HG03159 (cell line): ENCODE results near the gene SCRN3.
A peak's percentile ranks its signal among the peaks of the same experiment; 100 is the strongest.
"Not testable (repeated sequence)": the region's sequence is repeated elsewhere in the genome, so short reads cannot be mapped to it uniquely, and the experiment has no call there.

ENCODE experiments used
- ATAC-seq: cut with Tn5 transposase; IDR thresholded peaks from one replicate; pipeline ENCODE4 v1.9.1; 2021; ENCODE audit warnings: mild to moderate bottlenecking, moderate library complexity; ENCODE audit not compliant: unreplicated experiment

SCRN3 gene, protein sequence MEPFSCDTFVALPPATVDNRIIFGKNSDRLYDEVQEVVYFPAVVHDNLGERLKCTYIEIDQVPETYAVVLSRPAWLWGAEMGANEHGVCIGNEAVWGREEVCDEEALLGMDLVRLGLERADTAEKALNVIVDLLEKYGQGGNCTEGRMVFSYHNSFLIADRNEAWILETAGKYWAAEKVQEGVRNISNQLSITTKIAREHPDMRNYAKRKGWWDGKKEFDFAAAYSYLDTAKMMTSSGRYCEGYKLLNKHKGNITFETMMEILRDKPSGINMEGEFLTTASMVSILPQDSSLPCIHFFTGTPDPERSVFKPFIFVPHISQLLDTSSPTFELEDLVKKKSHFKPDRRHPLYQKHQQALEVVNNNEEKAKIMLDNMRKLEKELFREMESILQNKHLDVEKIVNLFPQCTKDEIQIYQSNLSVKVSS

DNA sequence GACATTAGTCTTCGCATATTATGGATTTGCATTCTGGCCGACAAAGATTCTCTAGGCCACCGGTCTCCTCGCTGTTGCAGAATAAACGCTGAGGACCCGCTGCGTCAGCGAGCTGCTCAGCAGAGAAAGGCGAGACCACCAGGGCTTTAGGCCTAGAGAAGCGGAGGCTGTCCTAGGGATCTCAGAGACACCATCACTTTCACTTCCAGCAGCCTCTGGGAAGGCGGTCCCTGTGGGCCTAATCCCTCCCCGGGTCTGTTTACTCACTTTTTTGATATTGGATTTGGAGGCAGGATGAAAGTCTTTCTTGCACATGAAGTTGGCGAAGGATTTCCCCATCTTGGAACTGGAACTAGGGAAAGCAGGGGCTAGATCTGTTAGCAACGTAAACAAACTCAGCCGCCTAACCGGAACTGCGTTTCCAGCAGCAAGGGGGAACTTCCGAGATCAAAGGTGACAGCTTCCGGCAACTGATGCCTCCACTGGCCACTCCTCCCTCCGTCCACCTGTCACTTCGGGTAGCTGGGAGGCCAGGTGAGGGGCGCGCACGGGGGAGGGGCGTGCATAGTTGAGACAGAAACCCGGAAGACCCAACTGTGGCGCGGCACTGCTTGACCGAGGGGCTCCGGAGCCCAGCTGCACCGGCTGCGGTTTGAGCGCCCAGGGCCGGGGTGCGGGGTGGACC, at the start of gene SCRN3:
Gene SCRN3 (plus strand): TSS at position 447 of the 685 bp plus-strand sequence. CDS start 2,554 bp downstream, outside the sequence.
- ATAC-seq: peak; percentile 97

GRCh38 chr2:174350018-174350417, 45.5 kb upstream of the SCRN3 start:
- no peak for ATAC-seq

- no peak for ATAC-seq
These were observed 44.8 kb upstream of the SCRN3 start for GRCh38 chr2:174350593-174351181.

GRCh38 chr2:174353004-174353403, 42.5 kb upstream of the SCRN3 start:
- ATAC-seq: no peak

DNA sequence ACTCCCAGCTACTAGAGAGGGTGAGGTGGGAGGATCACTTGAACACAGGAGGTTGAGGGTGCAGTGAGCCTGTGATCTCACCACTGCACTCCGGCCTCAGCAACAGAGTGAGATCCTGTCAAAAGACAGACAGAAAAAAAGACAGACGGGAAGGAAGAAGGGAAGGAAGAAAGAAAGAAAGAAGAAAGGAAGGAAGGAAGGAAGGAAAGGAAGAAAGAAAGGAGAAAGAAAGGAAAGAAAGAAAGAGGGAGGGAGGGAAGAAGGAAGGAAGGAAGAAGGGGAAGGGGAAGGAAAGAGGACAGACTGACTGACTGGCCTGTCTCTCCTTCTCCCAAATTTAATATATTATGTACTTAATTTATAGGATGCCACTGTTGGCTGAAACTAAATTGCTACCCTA, 39.2 kb upstream of the SCRN3 start:
- ATAC-seq: no peak

GRCh38 chr2:174359663-174360062, 35.9 kb upstream of the SCRN3 start:
- not testable (repeated sequence) for ATAC-seq

DNA sequence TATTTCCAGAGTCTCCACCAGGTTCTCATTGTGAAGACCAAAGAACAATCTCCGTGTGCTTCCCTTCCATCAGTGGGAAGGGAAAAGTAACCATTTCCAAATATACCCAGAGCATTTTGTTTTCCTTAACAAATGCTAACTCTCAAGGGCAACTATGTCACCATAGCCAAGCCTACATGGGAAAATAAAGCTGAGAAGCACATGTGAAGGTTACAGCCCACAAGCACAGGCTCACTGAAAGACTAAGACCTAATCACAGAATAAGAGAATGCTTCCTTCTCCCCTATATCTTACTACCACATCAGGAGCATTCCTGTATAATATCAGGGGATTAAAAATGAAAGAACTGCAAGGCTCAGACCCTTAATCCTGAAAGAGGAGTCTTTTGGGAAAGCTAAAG, 32.6 kb upstream of the SCRN3 start:
- no peak for ATAC-seq

GRCh38 chr2:174363492-174364225, 31.9 kb upstream of the SCRN3 start:
- ATAC-seq: not testable (repeated sequence)

- no peak for ATAC-seq
These were observed 30.9 kb upstream of the SCRN3 start for GRCh38 chr2:174364628-174365027.

GRCh38 chr2:174365571-174365970, 30.0 kb upstream of the SCRN3 start:
- no peak for ATAC-seq

DNA sequence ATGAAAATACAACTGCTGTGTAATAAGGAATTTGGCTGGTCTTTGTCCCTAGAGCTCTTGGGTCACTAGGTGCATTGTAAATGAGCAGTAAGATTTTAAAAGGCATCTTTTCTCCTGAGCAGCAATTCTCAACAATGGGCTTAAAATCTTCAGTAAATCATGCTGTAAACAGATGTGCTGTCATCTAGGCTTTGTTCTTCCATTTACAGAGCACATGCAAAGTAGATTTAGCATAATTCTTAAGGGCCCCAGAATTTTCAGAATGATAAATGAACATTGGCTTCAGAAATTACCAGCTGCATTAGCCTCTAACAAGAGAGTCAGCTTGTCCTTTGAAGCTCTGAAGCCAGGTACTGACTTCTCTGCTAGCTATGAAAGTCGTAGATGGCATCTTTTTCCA, 26.8 kb upstream of the SCRN3 start:
- ATAC-seq: no peak

DNA sequence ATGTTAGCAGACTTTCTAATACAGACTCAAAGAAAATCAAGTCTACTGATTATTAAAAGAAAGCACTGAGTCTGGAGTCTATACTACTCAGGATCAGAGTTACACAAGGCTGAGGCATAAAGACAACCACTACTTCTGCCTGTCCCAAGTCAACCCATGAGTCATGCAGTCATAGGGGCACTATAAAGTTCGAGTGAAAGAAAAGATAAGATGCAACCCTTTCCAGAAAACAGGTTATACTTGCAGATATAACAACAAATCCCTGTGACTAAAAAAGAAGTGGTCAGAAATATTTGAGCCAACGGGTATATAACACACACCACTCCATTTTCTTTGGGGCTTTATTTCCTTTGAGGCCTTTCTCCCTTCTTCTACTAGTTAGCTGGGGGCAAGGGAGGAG, 18.6 kb upstream of the SCRN3 start:
- ATAC-seq: no peak

GRCh38 chr2:174383796-174384195, 11.7 kb upstream of the SCRN3 start:
- ATAC-seq: no peak

GRCh38 chr2:174385201-174385600, 10.3 kb upstream of the SCRN3 start:
- ATAC-seq: no peak

DNA sequence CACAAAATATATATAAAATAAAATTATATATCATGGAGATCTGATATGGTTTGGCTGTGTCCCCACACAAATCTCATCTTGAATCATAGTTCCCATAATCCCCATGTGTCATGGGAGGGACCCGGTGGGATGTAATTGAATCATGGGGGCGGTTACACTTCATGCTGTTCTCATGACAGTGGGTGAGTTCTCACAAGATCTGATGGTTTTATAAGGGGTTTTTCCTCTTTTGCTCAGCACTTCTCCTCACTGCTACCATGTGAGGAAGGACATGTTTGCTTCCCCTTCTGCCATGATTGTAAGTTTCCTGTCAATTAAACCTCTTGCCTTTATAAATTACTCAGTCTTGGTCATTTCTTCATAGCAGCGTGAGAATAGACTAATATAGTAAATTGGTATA, 6.8 kb upstream of the SCRN3 start:
- ATAC-seq: not testable (repeated sequence)

DNA sequence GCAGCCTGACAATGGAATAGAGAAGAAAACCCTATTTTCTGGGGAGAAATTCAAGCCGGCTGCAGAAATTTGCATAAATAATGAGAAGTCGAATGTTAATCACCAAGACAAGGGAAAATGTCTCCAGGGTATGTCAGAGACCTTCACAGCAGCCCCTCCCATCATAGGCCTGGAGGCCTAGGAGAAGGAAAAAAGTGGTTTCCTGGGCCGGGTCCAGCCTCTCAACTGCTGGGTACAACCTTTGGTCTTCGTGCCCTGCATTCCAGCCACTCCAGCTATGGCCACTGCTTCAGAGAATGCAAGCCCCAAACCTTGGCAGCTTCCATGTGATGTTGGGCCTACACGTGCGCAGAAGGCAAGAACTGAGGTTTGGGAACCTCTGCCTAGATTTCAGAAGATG, 6.0 kb upstream of the SCRN3 start:
- ATAC-seq: no peak

GRCh38 chr2:174390303-174390702, 5.2 kb upstream of the SCRN3 start:
- not testable (repeated sequence) for ATAC-seq

GRCh38 chr2:174392706-174393105, 2.8 kb upstream of the SCRN3 start:
- ATAC-seq: no peak

DNA sequence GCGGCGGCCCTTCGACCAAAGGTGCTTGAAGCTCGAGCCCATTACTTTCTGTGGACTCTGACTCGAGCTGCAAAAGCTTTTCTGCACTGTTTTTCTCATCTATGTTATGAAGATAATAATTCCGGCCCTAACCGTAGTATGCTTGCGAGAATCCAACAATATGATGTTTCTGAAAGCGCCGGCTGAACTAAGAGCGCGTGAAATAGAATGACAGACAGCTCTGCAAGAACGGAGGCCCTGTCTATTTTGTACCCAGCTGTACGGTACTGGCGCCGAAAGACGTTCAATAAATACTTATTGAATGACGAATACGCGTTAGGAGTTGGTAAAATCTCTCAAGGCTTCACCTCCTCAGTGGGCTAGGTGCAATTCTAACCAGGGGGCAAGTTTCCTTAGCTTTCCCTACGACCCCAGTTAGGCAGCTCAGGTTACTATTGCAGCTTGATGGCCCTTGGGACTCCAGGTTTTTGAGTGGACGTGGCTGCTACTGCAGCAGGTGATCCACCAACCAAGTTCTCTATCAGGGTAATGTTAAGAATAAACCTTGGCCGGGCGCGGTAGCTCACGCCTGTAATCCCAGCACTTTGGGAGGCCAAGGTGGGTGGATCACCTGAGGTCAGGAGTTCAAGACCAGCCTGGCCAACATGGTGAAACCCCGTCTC, 570 bp downstream of the SCRN3 start:
- peak; percentile 36 for ATAC-seq

DNA sequence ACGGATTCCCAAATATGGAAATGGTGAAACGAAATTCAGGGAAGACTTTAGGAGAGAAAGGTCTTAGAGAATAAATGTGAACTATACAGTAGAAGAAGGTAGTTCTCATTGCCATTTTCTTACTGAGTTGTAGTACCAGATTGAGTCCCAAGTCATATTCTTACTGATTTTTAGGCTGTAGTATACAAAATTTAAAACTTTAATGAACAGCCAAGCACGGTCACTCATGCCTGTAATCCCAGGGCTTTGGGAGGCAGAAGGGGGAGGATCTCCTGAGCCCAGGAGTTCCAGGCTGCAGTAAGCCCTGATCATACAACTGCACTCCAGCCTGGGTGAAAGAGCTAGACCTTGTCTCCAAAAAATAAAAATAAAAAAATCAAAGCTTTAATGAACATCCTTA, 2.2 kb downstream of the SCRN3 start:
- no peak for ATAC-seq

- no peak for ATAC-seq
These were observed 3.6 kb downstream of the SCRN3 start for GRCh38 chr2:174399171-174399570.
